Left renal pelvis (tissue), 4 donors: ENCODE results near the gene DOCK1. TPM values are rescaled to one million over a fixed set of nuclear protein-coding genes. Genes with fewer than 3 reads are reported as not detected.

Experiments
- DNase-seq, 4 donors: peaks; one replicate each; pipeline ENCODE4 v3.0.0-alpha.2; 2013; ENCODE audit warnings: low read depth in 4 of 4, low spot score in 3 of 4
- polyA plus RNA-seq, 4 donors: library from polyadenylated mRNA; unstranded; fragments of 120-200 nt; gene quantifications; one replicate each; pipeline ENCODE4 v1.2.1, GENCODE V29; 2013; ENCODE audit not compliant: insufficient read length in 4 of 4

Gene DOCK1
- polyA plus RNA-seq, 4 donors = 62.7 to 68.3 (median 66.4) TPM

GRCh38 chr10:127370601-127371000 is 465.4 kb downstream of the DOCK1 start:
- no peak for DNase-seq

GRCh38 chr10:127372361-127372760 is 467.1 kb downstream of the DOCK1 start:
- DNase-seq = no peak

GRCh38 chr10:127374074-127374680 is 468.9 kb downstream of the DOCK1 start:
- no peak for DNase-seq

- DNase-seq = no peak
Observed at GRCh38 chr10:127374901-127375300, 469.7 kb downstream of the DOCK1 start.

- DNase-seq = no peak
Observed at GRCh38 chr10:127375461-127375860, 470.2 kb downstream of the DOCK1 start.

GRCh38 chr10:127376071-127376470 is 470.8 kb downstream of the DOCK1 start:
- no peak for DNase-seq

GRCh38 chr10:127378628-127379027 is 473.4 kb downstream of the DOCK1 start:
- DNase-seq = no peak

GRCh38 chr10:127384532-127384931 is 479.3 kb downstream of the DOCK1 start:
- DNase-seq = no peak

GRCh38 chr10:127385066-127385465 is 479.8 kb downstream of the DOCK1 start:
- no peak for DNase-seq

GRCh38 chr10:127386606-127387327 is 481.5 kb downstream of the DOCK1 start:
- no peak for DNase-seq

GRCh38 chr10:127391875-127392274 is 486.6 kb downstream of the DOCK1 start:
- no peak for DNase-seq

GRCh38 chr10:127392351-127393235 is 487.4 kb downstream of the DOCK1 start:
- no peak for DNase-seq

- DNase-seq = no peak
Observed at GRCh38 chr10:127398140-127398970, 493.1 kb downstream of the DOCK1 start.

- DNase-seq = no peak
Observed at GRCh38 chr10:127398971-127399365, 493.7 kb downstream of the DOCK1 start.

- no peak for DNase-seq
Observed at GRCh38 chr10:127399668-127400067, 494.4 kb downstream of the DOCK1 start.

- DNase-seq = no peak
Observed at GRCh38 chr10:127400216-127400615, 495.0 kb downstream of the DOCK1 start.

- no peak for DNase-seq
Observed at GRCh38 chr10:127402596-127403409, 497.6 kb downstream of the DOCK1 start.

GRCh38 chr10:127405221-127405620 is 500.0 kb downstream of the DOCK1 start:
- no peak for DNase-seq

- no peak for DNase-seq
Observed at GRCh38 chr10:127406018-127406550, 500.9 kb downstream of the DOCK1 start.
